B cell (primary cell): ENCODE results near the gene ARHGEF10L. TPM values are rescaled to one million over a fixed set of nuclear protein-coding genes. Genes with fewer than 3 reads are reported as not detected.

Source experiments
- ATAC-seq: fragments of 200-7000 bp; cut with Tn5 transposase; one replicate; pipeline ENCODE4 v1.10.0; 2021; ENCODE audit warnings: low read depth, mild to moderate bottlenecking, moderate number of reproducible peaks, moderate library complexity
- CTCF ChIA-PET: fragments of 350-600 bp; sonication (Branson Sonifier 250); formaldehyde crosslinking; loops from one replicate; lab custom pipeline; 2021; ENCODE audit warnings: antibody characterized with exemption, inconsistent platforms; lab: Charles Lee
- POLR2A ChIA-PET: fragments of 350-600 bp; sonication (Branson Sonifier 250); formaldehyde crosslinking; loops from one replicate; lab custom pipeline; 2021; ENCODE audit warnings: antibody characterized with exemption; lab: Charles Lee
- DNase-seq: peaks from one replicate; pipeline ENCODE4 v3.0.0; 2013
- H2AFZ ChIP-seq: 2 replicates; pipeline ENCODE4 v1.6.1; 2012; ENCODE audit warnings: mild to moderate bottlenecking, low read depth, low read length; ENCODE audit not compliant: insufficient read depth, poor library complexity, severe bottlenecking
- H3K27ac ChIP-seq, 2 donors: 1 replicate in 1 of 2; 2 replicates in 1 of 2; pipeline ENCODE4 v1.5.1; 2012 to 2013; ENCODE audit warnings: low read length in 2 of 2, mild to moderate bottlenecking in 2 of 2, moderate library complexity in 1 of 2
- H3K27me3 ChIP-seq, 4 experiments: fragments of 200-600 bp in 1 of 4; sonication (generic) in 1 of 4; replicated peaks in 1 of 4; 1 replicate in 2 of 4; 2 replicates in 2 of 4; pipeline versions ENCODE4 v1.6.1 to v1.7.0; 2013 to 2016; ENCODE audit warnings: low read length in 3 of 4, mild to moderate bottlenecking in 2 of 4, mixed read lengths in 1 of 4, moderate library complexity in 1 of 4; ENCODE audit not compliant: insufficient read depth in 4 of 4, control insufficient read depth in 3 of 4; ENCODE audit errors: control extremely low read depth in 1 of 4
- H3K36me3 ChIP-seq, 2 experiments: replicated peaks in 1 of 2; 1 replicate in 1 of 2; 2 replicates in 1 of 2; pipeline versions ENCODE4 v1.6.1 to v1.7.1; 2013; ENCODE audit warnings: low read length in 1 of 2; ENCODE audit not compliant: insufficient read depth in 2 of 2, control insufficient read depth in 1 of 2; ENCODE audit errors: control extremely low read depth in 1 of 2, extremely low read depth in 1 of 2
- H3K4me1 ChIP-seq, 2 donors: fragments of 200-600 bp in 1 of 2; sonication (generic) in 1 of 2; 1 replicate in 1 of 2; 2 replicates in 1 of 2; pipeline versions ENCODE4 v1.5.1 to v1.6.1; 2013 to 2017; ENCODE audit warnings: low read length in 2 of 2; ENCODE audit not compliant: control insufficient read depth in 2 of 2, insufficient read depth in 2 of 2
- H3K4me2 ChIP-seq: replicated peaks from 2 replicates; pipeline ENCODE3; 2012; ENCODE audit warnings: mild to moderate bottlenecking, low read depth, low read length; ENCODE audit not compliant: poor library complexity, severe bottlenecking
- H3K4me3 ChIP-seq, 5 experiments: fragments of 200-600 bp in 1 of 5; sonication (generic) in 1 of 5; 1 replicate in 3 of 5; 2 replicates in 2 of 5; pipeline versions ENCODE4 v1.5.1 to v1.7.0; 2011 to 2016; ENCODE audit warnings: low read length in 4 of 5, mild to moderate bottlenecking in 4 of 5, low read depth in 2 of 5, control low read depth in 1 of 5, moderate library complexity in 1 of 5; ENCODE audit not compliant: insufficient read depth in 1 of 5; ENCODE audit errors: control extremely low read depth in 1 of 5, extremely low read depth in 1 of 5
- H3K79me2 ChIP-seq: fragments of 200-600 bp; sonication (generic); one replicate; pipeline ENCODE4 v1.6.0; 2016; ENCODE audit warnings: low read length; ENCODE audit not compliant: control insufficient read depth, insufficient read depth
- H3K9ac ChIP-seq: fragments of 200-600 bp; sonication (generic); 2 replicates; pipeline ENCODE4 v1.6.1; 2017; ENCODE audit warnings: mild to moderate bottlenecking, low read length, moderate library complexity
- H3K9me3 ChIP-seq, 3 donors: one replicate each; pipeline versions ENCODE4 v1.6.1 to v1.7.1; 2013; ENCODE audit warnings: low read length in 2 of 3; ENCODE audit not compliant: control insufficient read depth in 2 of 3, insufficient read depth in 1 of 3; ENCODE audit errors: control extremely low read depth in 1 of 3
- H4K20me1 ChIP-seq: 2 replicates; pipeline ENCODE4 v1.6.0; 2012; ENCODE audit warnings: mild to moderate bottlenecking, low read length; ENCODE audit not compliant: insufficient read depth, control insufficient read depth, poor library complexity, severe bottlenecking
- H3K27ac Mint-ChIP-seq: one replicate; pipeline ENCODE4 v1.8.0; 2021; ENCODE audit warnings: mixed read lengths
- H3K27me3 Mint-ChIP-seq: one replicate; pipeline ENCODE4 v1.8.0; 2021; ENCODE audit warnings: mixed read lengths
- H3K4me1 Mint-ChIP-seq: one replicate; pipeline ENCODE4 v1.8.0; 2021; ENCODE audit warnings: mixed read lengths
- H3K4me3 Mint-ChIP-seq: one replicate; pipeline ENCODE4 v1.8.0; 2021; ENCODE audit warnings: mixed read lengths
- H3K9me3 Mint-ChIP-seq: one replicate; pipeline ENCODE4 v1.8.0; 2022; ENCODE audit warnings: mixed read lengths; ENCODE audit not compliant: insufficient read depth
- EZH2 ChIP-seq: IDR thresholded peaks from 2 replicates; pipeline ENCODE4 v1.6.1; 2012; ENCODE audit warnings: borderline replicate concordance, low read depth, mild to moderate bottlenecking, moderate library complexity, low read length; ENCODE audit not compliant: insufficient read depth, poor library complexity, severe bottlenecking
- WGBS: methylation state at CpG from one replicate; pipeline ENCODE4 v1.1.5; 2013; ENCODE audit warnings: missing lambda C conversion rate; ENCODE audit not compliant: insufficient coverage; 5-methylcytosine and 5-hydroxymethylcytosine counted together
- intact Hi-C: fragments of 100-400 bp; cut with micrococcal nuclease; formaldehyde crosslinking; loops from one replicate; pipeline ENCODE4 v1.10.0; 2022
- polyA plus RNA-seq: library from polyadenylated mRNA; depleted of rRNA; stranded (reverse); fragments of >200 nt; gene quantifications from 2 replicates; pipeline ENCODE4 v1.2.3, GENCODE V29; 2012
- total RNA-seq, 2 donors: library from RNA; stranded (reverse); fragments of 120-200 nt in 1 of 2; gene quantifications; 1 replicate in 1 of 2; 2 replicates in 1 of 2; pipeline versions ENCODE4 v1.2.3 to v1.2.4, GENCODE V29; 2013 to 2022
- TF ChIP-seq, protein P1 (sequence below): fragments of 200-600 bp; IDR thresholded peaks from one replicate; pipeline ENCODE4 v1.8.0; 2022; ENCODE audit warnings: antibody characterized with exemption, mild to moderate bottlenecking

ARHGEF10L gene
- total and polyA plus RNA-seq, 2 donors (not counting 1 experiment from before 2014, with no cell fraction given) = 2.0 to 4.9 TPM

DNA sequence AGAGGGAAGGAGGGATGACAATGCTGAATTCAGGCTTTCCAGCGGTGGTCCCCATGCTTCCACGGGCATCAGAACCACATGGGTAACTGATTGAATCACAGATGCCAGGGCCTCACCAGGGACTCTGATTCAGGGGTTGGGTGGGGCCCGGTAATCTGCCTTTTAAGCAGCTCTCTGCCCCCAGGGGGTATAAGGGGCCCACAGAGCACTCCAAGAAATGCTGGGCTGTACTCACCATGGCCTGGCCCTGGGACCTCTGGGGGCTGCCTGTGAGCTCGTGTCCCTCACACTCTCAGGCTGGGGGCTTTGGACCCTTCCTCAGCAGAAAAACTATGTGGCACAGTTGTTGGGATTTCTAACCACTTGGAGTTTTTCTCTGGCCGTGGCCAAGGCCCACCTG lies 70.6 kb downstream of the ARHGEF10L start:
- DNase-seq (no peak), ATAC-seq (no peak)
- Histone ChIP-seq H3K27me3 (no peaks in the 10 kb centered on the region), H3K9me3 (no peaks in the 10 kb centered on the region), H3K79me2 (no peaks in the 10 kb centered on the region), H3K4me1 (no peaks in the 10 kb centered on the region), H2AFZ (no peak overlapping the region), H4K20me1 (no peaks in the 10 kb centered on the region), H3K4me3 (no peak overlapping the region), H3K27ac (no peak overlapping the region), H3K36me3 (no peaks in the 10 kb centered on the region), H3K4me2 (no peak overlapping the region), H3K9ac (no peak overlapping the region)
- Mint-ChIP-seq H3K9me3 (no peaks in the 10 kb centered on the region), H3K4me3 (no peak overlapping the region), H3K27ac (no peak overlapping the region), H3K27me3 (peaks cover 6% of the 10 kb centered on the region), H3K4me1 (no peaks in the 10 kb centered on the region)
- 74% methylated on average over 5 of the region's 5 CpGs for WGBS
- TF ChIP-seq EZH2 = no peak
- POLR2A ChIA-PET = no interaction called here
- intact Hi-C loops = no loop called here
- CTCF ChIA-PET = no interaction called here

DNA sequence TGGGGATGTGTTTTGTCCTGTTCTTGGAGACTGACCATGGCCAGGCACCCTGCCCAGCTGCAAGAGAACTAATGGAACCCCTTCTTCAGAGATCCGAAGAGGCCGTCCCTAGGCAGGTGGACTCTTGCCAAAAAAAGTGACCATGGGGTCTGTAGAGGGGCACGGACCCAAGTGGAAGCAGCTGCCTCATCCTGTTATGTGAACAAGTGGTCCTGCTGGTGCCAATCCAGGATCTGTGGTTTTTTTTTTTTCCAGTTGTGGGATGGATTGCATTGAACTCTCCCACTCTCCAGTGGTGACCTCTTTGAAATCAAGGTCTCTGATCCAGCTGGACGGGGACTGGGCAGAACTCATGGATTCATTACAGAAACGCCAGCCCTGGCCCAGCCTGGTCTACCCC lies 71.2 kb downstream of the ARHGEF10L start:
- H3K36me3 ChIP-seq = no peaks in the 10 kb centered on the region
- no peak overlapping the region for H2AFZ ChIP-seq
- no peaks in the 10 kb centered on the region for H3K4me1 Mint-ChIP-seq
- no peaks in the 10 kb centered on the region for H4K20me1 ChIP-seq
- H3K27me3 ChIP-seq = no peaks in the 10 kb centered on the region
- H3K4me2 ChIP-seq = no peak overlapping the region
- H3K79me2 ChIP-seq = no peaks in the 10 kb centered on the region
- no peak overlapping the region for H3K4me3 ChIP-seq
- H3K9me3 ChIP-seq = no peaks in the 10 kb centered on the region
- ATAC-seq (no peak), DNase-seq (no peak)
- no peaks in the 10 kb centered on the region for H3K9me3 Mint-ChIP-seq
- no peak for TF ChIP-seq EZH2
- TF ChIP-seq, protein P1, sequence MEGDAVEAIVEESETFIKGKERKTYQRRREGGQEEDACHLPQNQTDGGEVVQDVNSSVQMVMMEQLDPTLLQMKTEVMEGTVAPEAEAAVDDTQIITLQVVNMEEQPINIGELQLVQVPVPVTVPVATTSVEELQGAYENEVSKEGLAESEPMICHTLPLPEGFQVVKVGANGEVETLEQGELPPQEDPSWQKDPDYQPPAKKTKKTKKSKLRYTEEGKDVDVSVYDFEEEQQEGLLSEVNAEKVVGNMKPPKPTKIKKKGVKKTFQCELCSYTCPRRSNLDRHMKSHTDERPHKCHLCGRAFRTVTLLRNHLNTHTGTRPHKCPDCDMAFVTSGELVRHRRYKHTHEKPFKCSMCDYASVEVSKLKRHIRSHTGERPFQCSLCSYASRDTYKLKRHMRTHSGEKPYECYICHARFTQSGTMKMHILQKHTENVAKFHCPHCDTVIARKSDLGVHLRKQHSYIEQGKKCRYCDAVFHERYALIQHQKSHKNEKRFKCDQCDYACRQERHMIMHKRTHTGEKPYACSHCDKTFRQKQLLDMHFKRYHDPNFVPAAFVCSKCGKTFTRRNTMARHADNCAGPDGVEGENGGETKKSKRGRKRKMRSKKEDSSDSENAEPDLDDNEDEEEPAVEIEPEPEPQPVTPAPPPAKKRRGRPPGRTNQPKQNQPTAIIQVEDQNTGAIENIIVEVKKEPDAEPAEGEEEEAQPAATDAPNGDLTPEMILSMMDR = no peak
- no peak overlapping the region for H3K9ac ChIP-seq
- H3K27me3 Mint-ChIP-seq = peaks cover 8% of the 10 kb centered on the region
- H3K4me3 Mint-ChIP-seq = no peak overlapping the region
- no peaks in the 10 kb centered on the region for H3K4me1 ChIP-seq
- 91% methylated on average over 4 of the region's 5 CpGs for WGBS
- intact Hi-C loops = no loop called here
- POLR2A ChIA-PET = no interaction called here
- no peak overlapping the region for H3K27ac Mint-ChIP-seq
- CTCF ChIA-PET = interaction anchor here (1.5 kb wide), 1 partner anchor 110 kb away, joined by 3 read pairs; no protein-coding TSS in a partner anchor
- no peak overlapping the region for H3K27ac ChIP-seq
